Colon (tissue), 2 donors: ENCODE measurements around the gene MYO5C.

Source experiments
- FAIRE-seq: peaks from 2 replicates; lab custom pipeline; 2012; peaks lifted over from hg19 to GRCh38; lab: Jason Lieb, UNC
- donor health status: control.
- donor health status: control.

The MYO5C gene, protein sequence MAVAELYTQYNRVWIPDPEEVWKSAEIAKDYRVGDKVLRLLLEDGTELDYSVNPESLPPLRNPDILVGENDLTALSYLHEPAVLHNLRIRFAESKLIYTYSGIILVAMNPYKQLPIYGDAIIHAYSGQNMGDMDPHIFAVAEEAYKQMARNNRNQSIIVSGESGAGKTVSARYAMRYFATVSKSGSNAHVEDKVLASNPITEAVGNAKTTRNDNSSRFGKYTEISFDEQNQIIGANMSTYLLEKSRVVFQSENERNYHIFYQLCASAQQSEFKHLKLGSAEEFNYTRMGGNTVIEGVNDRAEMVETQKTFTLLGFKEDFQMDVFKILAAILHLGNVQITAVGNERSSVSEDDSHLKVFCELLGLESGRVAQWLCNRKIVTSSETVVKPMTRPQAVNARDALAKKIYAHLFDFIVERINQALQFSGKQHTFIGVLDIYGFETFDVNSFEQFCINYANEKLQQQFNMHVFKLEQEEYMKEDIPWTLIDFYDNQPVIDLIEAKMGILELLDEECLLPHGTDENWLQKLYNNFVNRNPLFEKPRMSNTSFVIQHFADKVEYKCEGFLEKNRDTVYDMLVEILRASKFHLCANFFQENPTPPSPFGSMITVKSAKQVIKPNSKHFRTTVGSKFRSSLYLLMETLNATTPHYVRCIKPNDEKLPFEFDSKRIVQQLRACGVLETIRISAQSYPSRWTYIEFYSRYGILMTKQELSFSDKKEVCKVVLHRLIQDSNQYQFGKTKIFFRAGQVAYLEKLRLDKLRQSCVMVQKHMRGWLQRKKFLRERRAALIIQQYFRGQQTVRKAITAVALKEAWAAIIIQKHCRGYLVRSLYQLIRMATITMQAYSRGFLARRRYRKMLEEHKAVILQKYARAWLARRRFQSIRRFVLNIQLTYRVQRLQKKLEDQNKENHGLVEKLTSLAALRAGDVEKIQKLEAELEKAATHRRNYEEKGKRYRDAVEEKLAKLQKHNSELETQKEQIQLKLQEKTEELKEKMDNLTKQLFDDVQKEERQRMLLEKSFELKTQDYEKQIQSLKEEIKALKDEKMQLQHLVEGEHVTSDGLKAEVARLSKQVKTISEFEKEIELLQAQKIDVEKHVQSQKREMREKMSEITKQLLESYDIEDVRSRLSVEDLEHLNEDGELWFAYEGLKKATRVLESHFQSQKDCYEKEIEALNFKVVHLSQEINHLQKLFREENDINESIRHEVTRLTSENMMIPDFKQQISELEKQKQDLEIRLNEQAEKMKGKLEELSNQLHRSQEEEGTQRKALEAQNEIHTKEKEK (N-terminal part only)

DNA sequence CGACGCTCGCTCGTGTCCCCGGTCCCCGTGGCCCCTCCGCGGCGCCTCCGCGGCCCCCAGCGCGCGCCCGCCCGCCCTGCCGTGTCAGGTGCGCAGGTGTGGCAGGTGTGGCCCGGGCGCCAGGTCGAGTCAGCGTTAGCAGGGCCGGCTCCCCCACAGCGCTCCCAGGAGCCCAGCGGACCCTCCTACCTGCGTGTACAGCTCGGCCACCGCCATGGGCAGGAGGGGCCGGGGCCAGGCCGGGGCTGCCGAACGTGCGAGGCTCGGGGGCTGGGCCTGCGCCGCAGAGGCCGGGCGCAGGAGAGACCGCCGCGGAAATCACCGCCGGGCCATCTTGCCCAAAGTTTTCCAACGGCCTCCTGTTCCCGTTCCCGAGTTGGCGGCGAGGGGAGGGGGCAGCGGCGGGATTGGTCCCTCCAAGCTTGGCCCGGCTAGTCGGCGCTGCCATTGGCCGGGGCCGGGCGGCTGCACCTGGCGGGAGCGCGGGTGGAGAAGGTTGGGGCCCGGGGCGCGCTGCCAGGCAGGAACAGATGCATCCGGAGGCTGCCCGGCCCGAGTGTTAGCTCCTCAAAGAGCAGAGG, at the start of gene MYO5C:
Gene MYO5C, minus strand, starts transcription at position 384 of the 581 bp plus-strand sequence. Its CDS starts 168 bp downstream, at position 216.
- no peak for FAIRE-seq

DNA sequence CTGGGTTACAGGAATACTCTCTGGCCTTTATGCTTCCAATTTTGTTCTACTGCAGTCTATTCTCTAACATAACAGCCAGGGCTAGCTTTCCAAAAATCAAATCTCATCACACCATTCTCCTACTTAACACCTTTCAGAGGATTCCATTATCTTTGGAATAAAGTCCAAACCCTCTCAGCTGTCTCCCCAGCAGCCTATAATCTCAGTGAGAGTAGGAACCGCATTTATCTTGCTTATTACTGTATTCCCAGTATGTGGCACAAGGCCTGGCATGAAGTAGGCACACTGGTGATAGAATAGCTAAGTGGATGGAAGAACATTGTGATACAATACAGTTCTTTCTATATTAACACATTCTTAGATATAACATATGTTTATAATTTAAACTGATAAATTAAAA, 49.0 kb upstream of the MYO5C start:
- FAIRE-seq = no peak

DNA sequence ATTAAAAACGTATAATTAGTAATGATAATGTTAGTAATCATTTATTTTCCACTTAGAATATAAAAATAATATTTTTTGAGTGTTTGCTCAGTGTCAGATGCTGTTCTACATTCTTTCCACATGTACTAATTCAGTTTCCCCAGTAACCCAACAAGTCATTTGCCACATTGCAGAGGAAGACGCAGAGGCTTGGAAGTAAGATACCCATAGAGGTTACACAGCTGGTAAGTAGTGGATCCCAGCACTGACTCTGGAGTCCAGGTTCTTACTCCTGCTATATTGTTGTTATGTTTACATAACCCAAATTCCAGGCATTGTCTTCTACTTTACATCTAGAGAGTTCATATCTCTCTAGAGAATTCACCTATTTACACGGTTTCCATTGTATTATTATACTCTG, 48.2 kb upstream of the MYO5C start:
- FAIRE-seq = no peak

DNA sequence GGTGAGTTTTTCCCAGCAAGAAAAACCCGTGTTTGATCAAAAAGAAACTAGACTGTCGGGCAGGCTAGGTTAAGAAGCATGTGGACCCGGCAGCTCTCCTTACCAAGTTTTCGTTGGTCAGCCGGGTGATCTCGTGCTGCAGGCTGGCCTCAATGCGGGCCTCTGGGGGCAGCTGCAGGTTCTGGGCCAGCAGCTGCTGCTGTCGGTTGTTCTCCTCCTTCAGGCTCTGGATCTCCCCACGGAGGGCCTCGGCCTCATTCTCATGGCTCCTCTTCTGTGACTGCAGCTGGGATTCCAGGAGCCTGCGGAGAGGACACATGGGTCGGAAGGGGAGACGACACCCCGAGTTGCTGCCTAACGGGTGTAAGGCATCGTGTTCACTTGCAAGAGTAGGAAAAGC, 44.5 kb upstream of the MYO5C start:
- no peak for FAIRE-seq

DNA sequence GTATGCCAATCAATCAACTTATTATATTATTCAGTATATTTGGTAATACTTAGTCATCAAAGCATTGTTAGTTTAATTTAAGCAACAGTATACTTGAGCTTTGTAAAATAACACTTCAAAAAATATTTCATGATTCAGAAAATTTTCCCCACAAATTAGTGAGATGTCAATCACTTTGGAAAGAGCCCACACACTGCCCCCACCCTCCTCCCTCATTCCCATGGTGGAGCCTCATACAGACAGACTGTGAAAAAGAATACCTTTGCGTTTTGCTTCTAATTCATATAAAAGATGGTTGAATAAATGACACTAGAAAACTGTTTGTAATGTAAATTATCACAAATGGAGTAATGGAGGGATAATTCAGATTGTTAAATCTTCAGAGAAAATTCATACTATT, 43.3 kb upstream of the MYO5C start:
- no peak for FAIRE-seq

DNA sequence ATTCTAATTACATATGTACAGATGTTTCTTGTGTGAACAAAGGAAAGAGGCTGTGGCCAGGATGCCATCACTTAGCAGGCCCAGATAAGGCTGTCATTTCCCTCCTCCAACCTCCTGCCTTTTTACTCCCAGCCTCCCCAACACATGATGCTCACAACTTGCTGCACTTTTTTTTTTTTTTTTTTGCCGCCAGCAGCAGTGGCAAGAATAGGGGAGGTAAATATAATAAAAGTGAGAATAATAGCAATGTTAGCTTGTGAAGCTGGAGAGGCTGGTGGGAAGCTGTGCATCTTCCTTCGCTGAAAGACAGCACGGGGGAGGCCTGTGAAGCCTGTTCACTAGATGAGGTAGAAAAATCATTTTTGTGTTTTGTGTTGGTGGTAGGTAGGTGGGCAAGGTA, 42.5 kb upstream of the MYO5C start:
- FAIRE-seq = no peak

DNA sequence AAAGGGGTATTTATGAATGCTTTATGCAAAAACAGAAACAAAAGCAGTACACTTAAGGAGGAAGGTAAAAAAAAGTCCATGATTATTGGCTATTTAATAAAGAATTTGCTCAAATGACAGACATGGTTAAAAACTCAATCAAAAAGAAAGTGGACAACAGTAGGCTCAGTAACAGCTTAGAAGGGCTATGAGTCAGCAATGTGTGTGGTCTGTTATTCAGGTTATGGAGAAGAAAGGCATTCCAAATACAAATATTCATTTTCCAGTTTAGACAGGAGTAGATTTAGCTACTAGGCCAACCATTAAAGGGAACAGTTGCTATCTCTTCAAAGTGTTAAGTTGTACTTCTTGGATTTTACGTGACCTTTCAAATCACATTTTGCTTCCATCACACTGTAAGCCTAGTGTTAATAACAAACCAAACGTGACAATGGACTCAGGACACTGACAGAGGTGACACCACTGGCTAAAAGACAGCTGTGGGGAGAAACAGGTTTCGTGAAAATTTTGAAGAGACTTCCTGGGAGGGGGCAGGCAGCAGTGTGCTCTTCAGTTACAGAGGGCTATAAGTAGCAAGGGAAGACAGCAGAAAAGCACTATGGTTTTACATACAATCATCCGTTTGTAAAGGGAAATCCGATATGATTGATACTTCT, 41.7 kb upstream of the MYO5C start:
- no peak for FAIRE-seq

DNA sequence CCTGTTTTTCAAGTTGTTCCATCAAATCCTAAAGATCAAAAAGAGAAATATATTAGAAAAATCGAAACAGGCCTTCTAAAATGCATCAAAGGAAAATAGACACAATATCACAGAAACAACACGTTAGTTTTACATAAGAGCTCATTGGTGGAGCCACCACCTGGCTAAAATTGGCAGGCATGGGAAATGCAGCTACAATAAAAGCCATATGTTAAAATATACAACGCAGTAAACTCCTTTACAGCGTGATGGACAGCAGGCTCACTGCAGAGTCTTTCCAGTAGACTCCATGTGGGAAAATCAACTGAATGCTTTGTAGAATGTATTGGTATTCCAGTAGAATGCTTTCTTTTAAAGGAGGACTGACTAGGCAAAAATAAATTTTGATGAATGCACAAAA, 40.9 kb upstream of the MYO5C start:
- FAIRE-seq = no peak

DNA sequence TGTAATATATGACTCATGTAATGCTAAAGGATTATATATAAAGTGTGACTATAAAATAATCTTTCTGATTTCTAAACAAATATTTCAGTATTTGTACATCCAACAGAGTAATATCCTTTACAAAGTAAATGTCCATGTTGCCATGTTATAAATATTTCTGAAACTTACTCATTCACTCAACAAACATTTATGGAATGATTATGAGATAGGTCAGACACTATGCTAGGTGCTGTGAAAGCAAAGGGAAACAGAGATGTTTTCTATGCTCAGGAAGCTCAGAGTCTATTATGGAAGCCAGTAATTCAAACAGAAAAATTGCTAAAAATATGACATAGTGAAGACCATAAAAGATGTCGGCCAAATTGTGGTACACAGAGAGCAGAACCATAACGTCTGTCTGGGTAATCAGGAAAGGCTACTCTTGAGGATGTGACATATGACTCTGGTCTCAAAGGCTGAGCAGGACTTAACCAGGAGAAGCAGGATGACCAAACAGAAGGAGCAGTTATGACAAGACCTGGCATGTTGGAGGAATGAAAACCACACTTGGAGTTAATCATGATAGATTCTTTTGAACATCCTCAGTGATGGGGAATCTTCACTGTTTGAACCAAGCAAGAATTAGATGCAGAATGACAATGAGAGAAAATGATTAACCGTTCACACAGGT, 39.0 kb upstream of the MYO5C start:
- FAIRE-seq = no peak

DNA sequence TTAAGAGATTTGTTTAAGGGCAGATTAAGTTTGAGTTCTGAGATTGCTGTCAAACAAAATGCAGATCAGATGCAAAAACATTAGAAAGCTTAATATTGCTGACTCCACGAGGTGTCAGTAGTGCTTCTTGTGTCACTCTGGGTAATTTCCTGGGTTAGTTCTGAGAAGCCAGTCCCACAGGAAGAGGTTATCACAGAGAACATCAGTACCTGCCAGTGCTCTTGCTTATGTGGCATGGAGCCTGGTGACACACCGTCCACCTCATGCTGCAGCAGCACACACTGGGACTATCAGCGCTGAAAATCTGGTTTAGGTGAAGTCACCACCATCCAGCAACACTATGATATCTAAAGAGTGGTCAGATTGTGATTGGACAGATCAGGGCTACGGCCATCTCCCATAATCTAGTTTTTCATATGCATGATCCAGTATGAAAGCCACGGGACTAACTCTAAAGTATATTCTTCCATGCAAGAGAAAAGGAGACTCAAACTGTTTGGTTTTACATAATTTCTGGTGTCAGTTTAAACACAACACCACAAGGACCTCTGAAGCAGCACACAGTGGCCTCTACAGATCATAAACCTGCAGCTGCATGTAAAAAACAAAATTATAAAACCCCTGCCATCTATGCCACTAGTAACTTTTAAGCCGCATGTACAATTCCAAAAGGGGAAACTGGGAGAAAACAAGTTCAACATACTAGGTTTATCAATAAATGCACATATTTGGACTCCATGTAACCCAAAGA, 36.1 kb upstream of the MYO5C start:
- no peak for FAIRE-seq

DNA sequence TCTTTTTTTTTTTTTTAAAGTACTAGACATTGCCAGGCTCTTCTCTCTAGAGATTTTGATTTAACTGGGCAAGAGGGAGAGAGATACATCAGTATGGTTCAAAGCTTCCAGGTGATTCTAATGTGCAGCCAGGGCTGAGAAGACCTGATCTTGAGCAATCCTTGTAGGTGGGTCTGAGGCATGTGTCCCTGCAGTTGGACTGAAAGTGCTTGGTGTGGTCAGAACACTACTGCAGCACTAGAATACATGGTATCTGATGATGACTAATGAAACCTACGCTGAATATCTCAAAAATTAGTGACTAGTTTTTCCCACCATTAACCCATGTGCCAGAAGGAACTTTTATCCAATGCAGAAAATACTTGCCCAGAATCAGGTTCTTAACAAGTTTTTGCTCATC, 34.4 kb upstream of the MYO5C start:
- no peak for FAIRE-seq

DNA sequence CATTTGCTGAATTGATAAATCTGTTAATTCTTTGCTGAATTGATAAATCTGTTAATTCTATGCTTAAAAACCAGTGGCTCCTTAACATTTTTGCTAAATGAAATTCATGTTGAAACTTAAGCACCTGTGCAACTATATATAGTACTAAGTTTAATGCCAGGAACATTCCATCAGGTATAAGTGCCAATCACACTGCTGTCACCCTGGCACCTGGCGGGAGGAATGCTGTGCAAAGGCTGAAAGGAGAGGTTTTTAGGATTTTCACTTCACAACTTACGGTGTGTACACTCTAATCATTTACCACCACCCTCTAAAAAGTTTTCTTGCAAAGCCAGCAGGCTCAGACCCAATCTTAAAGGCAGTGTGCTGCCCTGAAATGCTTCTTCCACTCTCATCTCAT, 33.5 kb upstream of the MYO5C start:
- no peak for FAIRE-seq

DNA sequence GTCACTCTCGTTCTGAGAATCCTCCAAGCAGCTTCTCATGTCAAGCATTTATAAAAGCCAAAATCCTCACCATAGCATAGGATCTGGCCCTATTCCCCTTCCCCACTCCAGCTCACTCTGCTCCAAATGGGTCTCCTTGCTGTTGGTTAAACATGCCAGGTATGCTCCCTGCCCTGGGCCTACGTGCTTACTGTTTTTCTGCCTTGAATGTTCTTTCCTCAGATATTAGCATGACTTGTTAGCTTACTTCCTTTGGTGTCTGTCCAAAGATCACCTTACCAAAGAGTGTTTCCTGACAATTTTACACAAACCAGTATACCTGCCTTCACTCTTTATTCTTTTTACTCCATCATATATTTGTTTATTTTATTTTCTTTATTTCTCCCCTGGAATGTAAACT, 33.1 kb upstream of the MYO5C start:
- FAIRE-seq = no peak

DNA sequence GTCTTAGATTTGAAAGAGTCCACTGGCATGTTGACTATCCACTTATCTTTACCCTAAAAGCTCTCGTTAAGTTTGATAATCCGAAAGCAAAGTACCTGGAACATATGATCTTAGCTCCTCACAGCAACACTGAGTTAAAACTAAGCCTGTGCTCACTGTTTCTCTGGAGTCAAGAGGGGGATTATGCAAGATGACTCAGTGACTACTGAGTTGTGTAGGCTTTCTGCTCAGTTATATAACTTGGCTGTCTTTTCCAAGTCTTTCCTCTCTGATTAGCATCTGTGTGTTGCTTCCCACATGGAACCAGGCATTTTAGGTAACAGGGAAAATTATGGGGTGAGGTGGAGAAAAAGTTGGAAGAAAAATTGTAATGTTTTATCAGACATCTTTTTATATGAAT, 31.2 kb upstream of the MYO5C start:
- no peak for FAIRE-seq

DNA sequence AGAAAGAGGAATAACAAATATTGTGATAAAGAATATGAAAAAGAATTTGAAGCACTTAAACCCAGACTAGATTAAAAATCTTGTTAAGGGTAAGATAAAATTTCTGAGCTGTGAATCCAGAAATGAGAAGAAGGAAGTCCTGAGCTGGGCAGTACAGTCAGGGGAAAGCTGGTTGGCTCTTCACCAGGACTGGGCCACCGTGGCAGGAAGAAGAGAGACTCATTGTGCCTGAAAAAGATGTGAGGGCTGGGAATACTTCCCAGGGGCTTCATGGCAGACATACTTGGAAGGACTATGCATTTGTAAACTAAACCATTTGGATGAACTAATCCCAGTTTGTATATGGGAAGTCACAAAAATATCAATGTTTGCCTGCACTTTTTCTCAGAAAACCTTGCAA, 28.5 kb upstream of the MYO5C start:
- no peak for FAIRE-seq

DNA sequence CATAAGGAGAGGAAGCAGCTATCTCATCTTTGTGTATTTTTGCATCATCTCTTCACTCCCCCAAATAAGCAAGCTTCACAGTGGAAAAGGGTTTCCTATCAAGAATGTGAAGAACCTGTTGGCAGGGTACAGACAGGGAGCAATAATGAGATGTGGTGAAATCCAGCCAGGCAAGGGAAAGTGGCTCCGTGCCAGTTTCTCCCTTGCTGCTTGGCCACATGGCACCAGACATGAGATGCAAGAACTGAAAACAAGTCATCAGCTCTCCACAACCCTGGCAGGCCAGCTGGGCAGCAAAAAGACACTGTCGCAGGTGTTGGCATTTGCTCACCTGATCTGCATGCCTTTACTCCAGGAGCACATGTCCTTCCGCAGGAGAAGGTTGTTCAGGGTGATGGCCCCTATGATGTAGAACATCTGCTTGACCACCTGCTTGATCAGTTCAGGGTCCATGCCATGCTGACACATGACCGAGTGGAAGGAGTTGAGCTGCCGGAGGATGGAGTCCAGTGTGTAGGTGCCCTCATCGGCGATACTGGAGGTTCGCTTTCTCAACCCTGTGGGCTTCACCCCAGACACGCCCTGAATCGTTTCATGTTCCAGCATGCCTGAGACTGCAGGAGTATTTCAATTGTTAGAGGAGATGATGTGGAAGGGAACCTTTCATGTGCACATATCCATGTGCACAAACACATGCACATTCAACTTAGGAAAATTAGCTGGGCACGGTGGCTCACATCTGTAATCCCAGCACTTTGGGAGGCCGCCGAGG, 23.3 kb upstream of the MYO5C start:
- no peak for FAIRE-seq

DNA sequence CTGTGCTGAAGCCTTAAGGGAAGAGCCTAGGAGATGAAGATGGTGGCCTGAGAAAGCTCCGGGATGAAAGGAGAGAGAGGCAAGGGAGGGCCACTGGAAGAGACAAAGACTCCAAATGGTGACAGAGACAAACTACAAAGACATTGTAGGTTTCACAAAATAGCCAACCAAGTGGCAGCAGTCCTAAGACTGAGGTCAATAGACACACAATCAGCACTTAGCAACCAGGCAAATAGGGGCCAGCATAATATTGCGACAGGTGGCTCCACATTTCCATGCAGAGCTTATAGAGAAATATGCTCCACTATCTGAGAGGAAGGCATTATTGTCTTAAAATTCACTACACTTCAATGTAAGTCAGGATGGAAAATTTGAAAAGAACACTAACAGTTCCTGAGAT, 22.1 kb upstream of the MYO5C start:
- no peak for FAIRE-seq

DNA sequence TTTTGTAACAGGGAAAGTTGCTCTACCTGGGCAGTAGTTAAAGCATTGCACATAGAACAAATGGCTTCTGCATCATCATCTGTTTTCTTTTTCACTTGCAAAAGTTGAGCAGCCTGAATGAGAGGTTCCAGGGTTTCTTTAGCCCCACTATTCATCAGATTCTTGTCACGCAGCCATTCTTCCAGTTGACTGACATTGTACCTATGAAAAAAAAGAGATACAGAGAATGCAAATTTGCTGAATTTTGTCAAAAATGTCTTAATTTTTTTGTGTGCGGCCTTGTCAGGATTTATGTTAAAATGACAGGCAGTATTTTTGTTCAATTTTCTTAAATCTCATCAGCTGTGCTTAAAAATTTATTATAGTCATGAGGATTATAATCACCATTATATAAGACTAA, 21.4 kb upstream of the MYO5C start:
- no peak for FAIRE-seq

DNA sequence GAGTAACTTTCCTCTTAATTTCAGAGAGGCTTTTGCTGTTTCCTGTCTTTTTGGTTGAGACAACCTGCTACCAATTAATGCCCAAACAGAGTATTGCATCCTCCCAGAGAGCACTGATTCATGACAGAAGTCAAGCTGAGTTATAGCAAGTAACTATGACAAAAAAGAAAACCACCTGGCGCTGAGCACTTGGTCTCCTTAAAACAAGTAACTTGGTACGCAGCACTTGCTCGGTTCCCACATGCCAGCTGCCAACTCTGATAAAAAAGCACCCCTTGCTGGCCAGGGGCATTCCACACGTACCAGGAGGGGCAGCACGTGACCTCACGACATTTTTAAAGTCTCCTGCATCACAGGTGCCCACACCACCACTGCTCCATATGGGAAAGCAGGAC, 13.5 kb upstream of the MYO5C start:
- FAIRE-seq = no peak
